ENCODE measurements around the gene SOWAHA.
"Not testable (repeated sequence)": the region's sequence is repeated elsewhere in the genome, so short reads cannot be mapped to it uniquely, and the experiment has no call there.

SOWAHA gene

GRCh38 chr5:132853790-132854189 is 40.7 kb downstream of the SOWAHA start:
- no peak for DNase-seq (ENCODE audit: insufficient read length, low spot score)
- FAIRE-seq, result no peak
- no peak for TF ChIP-seq CTCF (IDR thresholded peaks at IDR 0.05; ENCODE audit: insufficient read depth, missing control alignments)

GRCh38 chr5:132854301-132854700 is 41.2 kb downstream of the SOWAHA start:
- TF ChIP-seq CTCF (IDR thresholded peaks at IDR 0.05; ENCODE audit: insufficient read depth, missing control alignments), result no peak
- DNase-seq (ENCODE audit: insufficient read length, low spot score) (no peak), FAIRE-seq (no peak)

- not testable (repeated sequence) for DNase-seq (ENCODE audit: insufficient read length, low spot score); FAIRE-seq
Observed at GRCh38 chr5:132854992-132855391, 41.9 kb downstream of the SOWAHA start.

- no peak for FAIRE-seq
Observed at GRCh38 chr5:132856011-132856410, 42.9 kb downstream of the SOWAHA start.

GRCh38 chr5:132859889-132860437 is 46.9 kb downstream of the SOWAHA start:
- FAIRE-seq, result no peak
- TF ChIP-seq CTCF (IDR thresholded peaks at IDR 0.05; ENCODE audit: insufficient read depth, missing control alignments), result no peak
- no peak for DNase-seq (ENCODE audit: insufficient read length, low spot score)

More at GRCh38 chr5:132856011-132856410, 42.9 kb downstream of the SOWAHA start:
- no peak for TF ChIP-seq CTCF (IDR thresholded peaks at IDR 0.05; ENCODE audit: insufficient read depth, missing control alignments)
- DNase-seq (ENCODE audit: insufficient read length, low spot score), result no peak

GRCh38 chr5:132860742-132861141 is 47.6 kb downstream of the SOWAHA start:
- FAIRE-seq (no peak), DNase-seq (ENCODE audit: insufficient read length, low spot score) (no peak)
- no peak for TF ChIP-seq CTCF (IDR thresholded peaks at IDR 0.05; ENCODE audit: insufficient read depth, missing control alignments)

GRCh38 chr5:132865668-132866341 is 52.7 kb downstream of the SOWAHA start:
- no peak for FAIRE-seq
- no peak for DNase-seq (ENCODE audit: insufficient read length, low spot score)
- TF ChIP-seq CTCF (IDR thresholded peaks at IDR 0.05; ENCODE audit: insufficient read depth, missing control alignments), result no peak
